NK-92 (cell line): Measurements from ENCODE around the gene BAHD1.
"Not testable (repeated sequence)": the region's sequence is repeated elsewhere in the genome, so short reads cannot be mapped to it uniquely, and the experiment has no call there.

Experiments used
- DNase-seq: peaks from one replicate; lab custom pipeline; 2025; ENCODE audit not compliant: unreplicated experiment; lab: John Stamatoyannopoulos, UW

Gene BAHD1

DNA sequence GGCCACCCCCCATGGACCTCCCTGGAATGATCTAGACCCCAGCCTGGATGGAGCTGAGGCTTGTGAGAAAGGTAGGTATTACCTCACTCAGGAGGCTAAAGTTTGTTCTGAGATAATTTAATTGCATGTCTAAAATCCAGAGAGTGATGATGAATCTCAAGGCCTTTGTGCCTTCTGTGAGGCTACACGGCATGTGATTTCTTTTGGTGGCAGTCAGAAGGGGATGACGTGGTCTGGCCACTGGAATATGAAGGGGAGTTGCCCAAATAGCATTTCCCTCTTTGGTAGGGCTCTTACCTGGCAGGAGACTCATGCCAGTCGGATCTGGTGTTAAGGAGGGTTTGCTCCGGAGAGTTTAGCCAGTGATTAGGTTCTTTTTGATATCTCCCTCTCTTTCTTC is 2.5 kb downstream of the BAHD1 start:
- no peak for DNase-seq

DNA sequence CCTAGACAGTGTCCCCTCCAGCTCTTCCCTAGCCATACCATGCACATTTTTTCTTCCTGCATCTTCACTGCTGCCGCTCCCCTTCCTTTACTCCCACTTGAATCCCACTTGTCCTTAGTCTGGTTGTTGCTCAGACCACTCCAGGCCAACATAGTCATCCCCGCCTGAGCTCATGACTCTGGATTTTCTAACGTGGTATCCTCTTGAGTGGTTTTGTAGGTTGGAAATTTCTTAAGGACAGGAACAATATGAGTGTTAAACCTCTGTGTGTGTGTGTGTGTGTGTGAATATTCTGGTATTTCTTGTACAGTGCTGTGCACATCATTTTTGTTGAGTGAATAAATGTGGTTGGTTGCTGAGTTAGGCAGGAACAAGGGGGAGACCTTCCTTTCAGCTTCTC is 3.1 kb downstream of the BAHD1 start:
- no peak for DNase-seq

DNA sequence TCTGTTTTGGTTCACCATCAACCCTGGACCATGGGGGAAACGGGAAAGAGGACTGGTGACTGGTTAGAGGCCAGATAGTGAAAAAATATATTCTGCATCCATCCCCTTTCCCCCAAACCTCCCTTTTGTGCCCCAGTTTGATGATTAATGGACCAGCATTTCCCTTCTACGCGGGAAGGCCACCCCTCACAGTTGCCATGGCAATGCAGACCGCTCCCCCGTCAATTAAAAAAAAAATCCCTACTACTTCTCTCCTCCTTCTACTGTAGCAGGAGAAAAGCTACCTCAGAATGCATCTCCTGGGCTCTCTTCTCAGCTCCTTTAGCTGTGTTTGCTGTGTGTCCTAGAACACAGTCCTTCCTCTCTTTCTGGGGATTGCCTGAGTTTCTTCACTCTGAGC is 4.0 kb downstream of the BAHD1 start:
- no peak for DNase-seq

DNA sequence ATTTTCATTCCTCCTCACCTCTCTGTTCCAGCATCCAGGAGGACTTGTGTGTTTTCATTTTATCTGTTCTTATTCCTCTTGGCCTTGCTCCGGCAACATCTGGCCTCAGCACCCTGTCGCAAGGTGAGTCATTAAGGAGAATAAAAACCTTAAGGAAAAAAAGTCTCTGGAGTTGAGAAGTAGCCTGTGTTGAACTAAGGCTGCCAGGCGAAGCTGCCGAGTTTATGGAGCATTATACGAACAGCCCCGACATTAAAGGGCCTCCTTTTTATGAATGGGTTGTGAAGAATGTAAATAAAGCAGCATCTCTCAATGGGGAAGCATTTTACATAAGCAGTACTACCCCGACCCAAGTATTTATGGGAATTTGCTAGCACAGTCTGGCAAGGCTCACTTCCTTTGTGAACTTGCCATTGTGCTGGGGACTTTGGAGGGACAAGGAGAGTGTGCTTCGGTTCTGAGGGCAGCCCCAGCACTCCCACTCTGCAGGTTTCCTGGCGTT is 4.7 kb downstream of the BAHD1 start:
- no peak for DNase-seq

DNA sequence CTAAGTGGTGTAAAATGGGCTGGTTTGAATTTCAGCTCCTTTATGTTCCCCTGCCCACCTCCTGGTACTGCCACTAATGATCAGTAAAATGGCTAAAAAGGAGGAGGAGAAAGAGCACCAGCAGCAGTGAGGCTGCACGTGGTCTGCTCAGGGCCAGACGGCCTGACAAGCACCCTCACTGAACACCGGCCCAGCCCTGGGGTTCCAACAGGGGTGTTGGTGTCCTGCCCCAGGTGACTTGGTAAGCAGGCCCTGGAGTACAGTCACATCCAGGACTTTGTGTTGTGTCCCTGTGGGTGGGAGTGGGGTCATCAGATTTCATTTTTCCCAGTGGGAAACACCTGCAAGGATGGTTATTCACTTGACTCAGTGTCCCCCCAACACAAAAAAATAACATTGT is 5.4 kb downstream of the BAHD1 start:
- no peak for DNase-seq

DNA sequence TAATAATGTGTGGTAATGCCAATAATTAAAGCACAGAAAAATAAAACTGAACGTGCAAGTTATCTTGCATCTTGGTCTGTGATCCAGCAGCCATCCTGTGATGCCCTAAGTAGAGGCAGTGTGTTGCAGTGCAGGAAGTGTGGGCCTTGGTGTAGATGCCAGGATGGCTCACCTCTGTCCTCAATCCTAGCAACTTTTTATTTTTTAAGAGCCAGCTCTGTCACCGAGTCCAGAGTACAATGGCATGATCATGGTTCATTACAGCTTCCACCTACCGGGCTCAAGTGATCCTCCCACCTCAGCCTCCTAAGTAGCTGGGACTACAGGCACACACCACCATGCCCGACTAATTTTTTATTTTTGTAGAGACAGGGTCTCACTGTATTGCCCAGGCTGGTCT is 7.6 kb downstream of the BAHD1 start:
- no peak for DNase-seq

DNA sequence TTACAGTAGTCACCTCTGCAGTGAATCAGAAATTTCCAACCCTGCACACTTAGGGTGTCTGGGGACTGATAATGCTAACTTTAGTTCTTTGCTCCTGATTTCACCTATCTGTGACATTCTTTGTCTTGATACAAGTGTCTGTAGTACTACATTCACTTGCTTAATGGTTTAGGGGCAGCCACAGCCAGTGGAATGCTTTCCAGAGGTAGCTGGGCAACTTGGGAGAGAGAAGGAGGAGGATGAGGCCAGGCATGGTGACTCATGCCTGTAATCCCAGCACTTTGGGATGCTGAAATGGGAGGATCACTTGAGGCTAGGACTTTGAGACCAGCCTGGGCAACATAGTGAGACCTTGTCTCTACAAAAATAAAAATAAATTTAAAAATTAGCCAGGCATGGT is 8.5 kb downstream of the BAHD1 start:
- DNase-seq = no peak

DNA sequence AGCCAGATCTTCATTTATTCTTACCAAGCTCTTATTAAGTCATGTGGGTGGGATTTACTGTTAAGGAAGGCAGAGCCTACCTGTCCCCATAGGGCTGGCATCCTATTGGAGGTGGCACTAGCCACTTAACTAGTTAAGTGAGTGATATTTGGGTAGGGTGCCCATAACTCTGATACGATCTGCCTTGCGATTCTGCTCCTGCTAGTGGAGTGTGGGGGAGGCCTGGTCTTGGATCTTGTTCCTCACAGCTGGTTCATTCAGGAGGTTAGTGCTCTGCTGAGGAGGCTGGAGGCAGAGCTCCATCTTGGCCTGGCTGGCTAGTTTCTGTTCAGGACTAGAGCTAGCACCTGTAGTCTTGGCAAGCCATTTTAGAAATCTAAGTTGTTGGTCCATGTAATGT is 9.3 kb downstream of the BAHD1 start:
- DNase-seq = no peak

DNA sequence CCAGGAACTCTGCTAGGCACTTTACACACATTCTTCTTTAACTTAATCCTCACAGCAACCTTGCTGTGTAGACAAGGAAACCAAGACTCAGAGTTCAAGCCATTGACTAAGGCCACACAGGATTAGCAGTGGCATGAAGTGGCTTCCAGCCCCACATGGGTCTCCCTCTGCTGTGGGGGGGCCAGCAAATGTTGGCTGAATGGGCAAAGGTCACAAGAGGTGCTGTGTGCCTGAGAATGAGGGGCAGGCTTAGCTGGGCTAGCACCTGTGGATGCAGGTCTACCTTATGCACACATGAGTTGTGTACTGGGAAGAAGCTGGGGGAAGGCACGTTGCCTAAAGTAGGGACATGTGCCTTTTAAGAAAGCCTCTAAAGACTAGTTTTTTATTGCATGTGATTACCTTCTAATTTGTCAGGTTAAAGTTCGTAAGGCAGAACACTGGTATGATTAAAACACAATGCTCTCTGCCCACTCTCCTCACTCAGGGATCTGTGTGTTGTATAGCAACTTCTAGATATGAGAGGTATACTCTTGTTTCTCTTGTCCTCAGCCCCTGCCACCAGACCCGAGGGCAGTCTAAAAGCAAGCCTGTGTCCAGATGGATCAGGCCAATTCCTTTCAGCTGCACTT is 10.9 kb downstream of the BAHD1 start:
- DNase-seq = no peak

DNA sequence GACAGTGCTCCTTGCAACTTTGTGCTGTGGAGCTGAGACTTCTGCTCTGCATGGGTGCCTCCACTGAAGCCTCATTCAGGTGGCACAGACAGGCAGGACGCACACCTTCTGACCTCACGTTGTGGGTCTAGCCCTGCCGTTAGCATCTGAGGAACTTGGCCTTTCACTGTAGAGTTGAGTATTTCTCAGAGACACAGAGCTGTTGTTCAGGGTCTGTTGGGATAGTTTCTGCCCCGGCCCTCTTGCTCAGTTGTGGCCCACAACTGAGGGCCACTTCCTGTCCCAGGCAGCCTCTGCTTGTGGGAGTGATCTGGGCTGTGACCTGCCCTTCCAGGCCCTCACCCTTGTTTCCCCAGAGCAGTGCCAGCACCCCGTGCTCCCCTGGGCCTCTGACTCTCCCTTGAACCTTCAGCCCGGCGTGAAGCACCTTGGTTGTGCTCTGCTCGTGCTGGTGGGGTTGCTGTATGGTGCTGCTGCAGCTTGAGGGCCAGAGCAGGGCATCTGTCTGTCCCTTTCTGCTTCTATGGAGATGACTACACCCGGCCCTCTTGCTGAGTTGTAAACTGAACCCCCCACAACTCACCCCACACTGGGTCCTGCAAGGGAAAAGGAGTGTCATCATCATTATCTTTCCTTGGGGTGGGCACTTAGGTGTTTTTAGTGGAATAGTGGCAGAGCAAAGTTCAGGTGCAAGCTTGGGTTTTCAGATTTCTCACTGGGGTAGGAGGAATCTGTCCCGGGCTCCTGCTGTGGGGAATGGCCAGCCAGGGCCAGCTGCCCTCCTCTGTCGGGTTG is 11.7 kb downstream of the BAHD1 start:
- no peak for DNase-seq

DNA sequence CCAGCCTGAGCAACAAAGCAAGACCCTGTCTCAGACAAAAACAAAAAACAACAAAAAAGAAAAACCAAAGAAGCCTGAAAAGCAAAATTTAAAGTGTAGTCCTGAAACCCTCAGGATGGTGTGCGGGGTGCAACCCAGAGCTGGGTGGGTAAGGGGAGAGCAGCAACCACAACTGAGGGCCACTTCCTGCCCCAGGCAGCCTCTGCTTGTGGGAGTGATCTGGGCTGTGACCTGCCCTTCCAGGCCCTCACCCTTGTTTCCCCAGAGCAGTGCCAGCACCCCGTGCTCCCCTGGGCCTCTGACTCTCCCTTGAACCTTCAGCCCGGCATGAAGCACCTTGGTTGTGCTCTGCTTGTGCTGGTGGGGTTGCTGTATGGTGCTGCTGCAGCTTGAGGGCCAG is 13.2 kb downstream of the BAHD1 start:
- not testable (repeated sequence) for DNase-seq

DNA sequence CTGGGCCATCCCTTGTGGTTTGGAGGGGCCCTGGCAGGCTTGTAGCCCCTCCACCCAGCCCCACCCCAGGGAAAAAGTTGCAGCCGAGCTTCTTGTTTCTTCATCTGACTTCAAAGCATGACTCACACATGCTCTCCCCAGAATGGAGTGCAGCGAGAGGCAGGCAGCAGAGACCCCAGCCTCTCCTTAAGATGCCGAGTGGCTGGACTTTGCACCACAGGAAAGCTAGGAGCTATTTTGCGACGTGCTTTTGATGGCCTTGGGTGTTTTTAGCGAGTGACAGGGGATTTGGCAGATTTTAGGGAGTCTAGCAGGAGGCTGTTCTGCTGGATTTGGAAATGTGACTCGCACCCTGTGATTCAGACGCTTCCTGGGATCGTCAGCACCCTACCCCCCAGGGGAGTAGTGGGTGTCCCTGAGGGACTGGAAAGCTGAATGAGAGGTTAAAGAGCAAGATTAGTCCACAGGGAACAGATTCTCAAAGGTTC is 14.2 kb downstream of the BAHD1 start:
- no peak for DNase-seq

DNA sequence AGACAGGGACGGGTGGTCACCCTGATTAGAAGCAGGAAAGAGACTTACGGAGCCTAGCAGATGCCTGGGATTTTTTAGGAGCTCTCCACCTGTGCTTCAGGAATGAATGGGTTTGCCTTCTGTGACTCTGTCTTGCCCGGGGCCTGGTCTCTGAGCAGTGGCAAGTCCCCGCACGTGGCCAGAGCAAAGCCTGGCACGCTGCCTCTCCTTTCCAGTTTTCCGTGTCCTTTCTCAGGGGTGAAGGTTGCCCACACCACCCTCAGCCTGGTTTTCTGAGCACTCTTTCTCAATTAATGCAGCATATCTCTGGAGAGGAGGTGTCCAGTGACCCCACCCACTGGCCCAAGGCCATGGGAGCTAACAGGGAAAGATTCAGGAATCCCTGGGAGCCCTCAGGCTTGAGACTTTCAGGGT is 15.6 kb downstream of the BAHD1 start:
- DNase-seq = no peak

DNA sequence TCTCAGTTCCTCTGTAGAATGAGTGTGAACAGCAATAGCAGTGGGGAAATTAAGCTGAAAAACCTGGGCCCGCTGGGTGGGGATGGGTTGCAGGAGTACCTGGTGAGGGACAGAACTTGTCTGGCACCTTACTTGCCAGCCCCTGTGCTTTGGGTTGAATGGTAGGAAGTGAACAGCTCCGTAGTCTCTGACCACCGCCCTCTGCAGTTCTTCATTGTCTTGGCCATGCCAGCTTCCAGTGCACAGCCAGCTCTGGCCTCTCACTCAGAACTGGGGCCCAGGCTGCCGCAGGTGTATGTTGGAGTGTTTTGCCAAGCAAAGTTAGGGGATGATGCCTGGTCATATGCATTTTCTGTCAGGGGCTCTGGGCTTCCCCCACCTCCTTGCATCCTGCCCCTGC is 16.0 kb downstream of the BAHD1 start:
- no peak for DNase-seq

DNA sequence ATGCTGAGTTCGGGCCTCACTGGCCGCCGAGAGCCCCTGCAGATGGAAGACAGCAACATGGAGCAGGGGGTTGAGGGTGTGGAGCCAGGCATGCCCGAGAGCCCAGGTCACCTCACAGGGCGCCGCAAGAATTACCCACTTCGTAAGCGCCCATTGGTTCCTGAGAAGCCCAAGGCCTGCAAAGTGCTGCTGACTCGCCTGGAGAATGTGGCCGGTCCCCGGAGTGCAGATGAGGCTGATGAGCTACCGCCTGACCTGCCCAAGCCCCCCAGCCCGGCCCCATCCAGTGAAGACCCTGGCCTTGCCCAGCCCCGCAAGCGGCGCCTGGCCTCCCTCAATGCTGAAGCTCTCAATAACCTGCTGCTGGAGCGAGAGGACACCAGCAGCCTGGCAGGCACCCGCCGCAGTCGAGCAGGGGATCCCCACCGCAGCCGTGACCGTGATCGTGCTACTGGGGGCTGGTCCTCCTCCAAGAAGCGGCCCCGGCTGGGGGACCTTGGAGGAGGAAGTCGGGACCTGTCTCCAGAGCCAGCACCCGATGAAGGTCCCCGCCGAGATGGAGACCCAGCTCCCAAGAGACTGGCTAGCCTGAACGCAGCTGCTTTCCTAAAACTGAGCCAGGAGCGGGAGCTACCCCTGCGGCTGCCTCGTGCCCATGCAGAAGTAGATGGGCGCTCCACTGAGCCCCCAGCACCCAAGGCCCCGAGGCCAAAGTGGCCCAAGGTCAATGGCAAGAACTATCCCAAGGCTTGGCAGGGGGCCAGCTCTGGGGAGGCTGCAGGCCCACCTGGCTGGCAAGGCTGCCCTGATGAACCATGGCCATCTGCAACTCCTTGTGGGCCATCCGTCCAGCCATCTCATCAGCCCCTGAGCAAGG is 18.0 kb downstream of the BAHD1 start:
- DNase-seq = no peak

DNA sequence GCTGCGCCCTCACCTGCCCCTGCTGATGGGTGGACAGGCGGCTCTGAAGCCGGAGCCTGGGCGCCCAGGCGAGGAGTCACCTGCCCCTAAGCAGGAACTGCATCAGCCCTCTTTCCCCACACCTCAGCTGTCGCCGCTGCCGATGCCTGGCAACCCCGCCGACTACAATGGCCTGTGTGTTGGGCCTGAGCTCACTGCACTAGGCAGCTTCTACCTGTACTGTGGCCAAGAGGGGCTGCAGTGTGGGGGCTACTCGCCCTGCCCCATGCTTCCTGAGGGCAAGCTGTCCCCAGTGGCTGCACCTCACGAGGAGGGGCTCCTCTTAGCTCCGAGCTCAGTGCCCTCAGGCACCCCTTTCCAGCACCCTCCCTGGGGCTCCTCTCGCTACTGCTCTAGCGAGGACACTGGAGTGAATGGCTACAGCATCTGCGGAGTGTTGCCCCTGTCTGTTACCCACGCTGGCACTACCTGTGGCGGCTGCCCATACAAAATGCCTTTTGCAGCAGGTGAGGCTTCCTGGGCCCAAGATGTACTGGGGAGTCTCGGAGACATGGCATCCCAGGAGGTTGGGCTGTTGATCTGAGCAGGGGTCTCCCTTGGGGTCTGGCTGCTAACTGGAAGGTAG is 18.8 kb downstream of the BAHD1 start:
- no peak for DNase-seq

DNA sequence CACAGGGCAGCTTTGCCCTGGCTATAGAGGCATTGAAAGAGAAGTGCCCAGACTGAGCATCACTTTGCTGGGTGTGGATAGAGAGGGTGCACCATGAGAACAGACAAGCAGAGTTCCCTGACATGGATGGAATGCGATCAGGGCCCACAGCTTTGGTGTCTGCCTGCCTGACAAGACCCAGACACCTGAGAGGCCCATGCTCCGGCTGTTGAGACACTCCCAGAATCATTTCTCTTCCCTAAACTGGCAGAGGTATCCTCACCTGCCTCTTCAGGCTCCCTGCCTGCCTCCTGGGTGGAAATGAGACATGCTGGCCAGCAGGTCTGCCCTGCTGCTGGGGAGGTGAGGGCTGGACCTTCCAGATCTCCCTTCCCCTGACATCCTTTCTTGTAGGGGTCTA is 19.7 kb downstream of the BAHD1 start:
- no peak for DNase-seq

DNA sequence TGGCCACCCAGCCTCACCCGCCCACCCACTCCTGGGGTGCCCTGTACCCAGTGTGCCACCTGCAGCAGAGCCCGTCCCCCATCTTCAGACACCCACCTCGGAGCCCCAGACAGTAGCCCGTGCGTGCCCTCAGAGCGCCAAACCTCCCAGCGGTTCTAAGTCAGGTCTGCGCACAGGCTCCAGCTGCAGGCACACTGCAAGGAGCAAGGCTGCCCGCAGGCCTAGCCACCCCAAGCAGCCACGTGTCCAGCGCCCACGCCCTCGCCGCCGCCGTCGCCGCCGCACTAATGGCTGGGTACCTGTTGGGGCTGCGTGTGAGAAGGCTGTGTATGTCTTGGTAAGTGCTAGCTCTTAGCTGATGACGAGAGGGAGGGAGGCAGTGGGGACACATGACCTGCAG is 21.2 kb downstream of the BAHD1 start:
- DNase-seq = no peak

DNA sequence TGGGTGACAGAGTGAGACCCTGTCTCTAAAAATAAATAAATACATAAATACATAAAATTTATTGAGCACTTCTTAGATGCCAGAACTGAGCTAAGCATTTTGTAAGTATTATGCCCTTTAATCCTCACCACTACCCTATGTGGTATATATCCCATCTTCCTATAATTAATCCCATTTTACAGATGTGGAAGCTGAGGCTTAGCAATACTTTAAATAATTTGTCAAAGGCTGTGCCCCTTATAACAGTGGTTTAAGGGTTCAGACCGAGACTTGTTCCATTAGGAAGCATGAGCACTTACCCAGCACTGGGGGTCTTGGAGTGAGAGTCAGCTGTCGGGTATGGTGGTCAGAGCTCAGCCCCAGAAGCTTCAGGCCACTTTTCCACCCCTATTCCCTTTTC is 22.5 kb downstream of the BAHD1 start:
- no peak for DNase-seq

DNA sequence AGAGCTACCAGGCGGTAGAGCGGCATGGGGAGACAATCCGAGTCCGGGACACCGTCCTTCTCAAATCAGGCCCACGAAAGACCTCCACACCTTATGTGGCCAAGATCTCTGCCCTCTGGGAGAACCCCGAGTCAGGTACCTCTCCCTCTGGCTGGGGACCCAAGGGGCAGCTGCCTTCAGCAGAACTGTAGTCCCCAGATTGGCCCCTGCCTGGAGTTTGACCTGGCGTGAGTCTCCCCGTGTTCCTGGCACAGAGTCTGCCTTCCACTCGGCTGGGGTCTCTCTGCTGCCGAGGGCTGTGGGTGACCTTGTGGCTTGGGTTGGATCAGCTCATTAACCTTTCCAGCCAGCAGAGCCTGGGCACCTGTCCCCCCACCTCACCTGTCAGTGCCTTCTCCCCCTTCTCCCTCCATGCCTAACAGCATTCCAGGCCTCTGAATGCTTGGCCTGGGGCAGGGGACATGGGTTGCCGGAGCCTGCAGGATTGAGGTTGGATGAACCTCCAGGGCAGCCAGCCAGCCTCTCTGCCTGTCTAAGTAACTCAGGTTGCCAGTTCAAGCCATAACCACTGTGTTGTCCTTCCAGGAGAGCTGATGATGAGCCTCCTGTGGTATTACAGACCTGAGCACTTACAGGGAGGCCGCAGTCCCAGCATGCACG is 23.3 kb downstream of the BAHD1 start:
- DNase-seq = no peak
